ENCODE data around the gene PA2G4.
"Not testable (repeated sequence)": the region's sequence is repeated elsewhere in the genome, so short reads cannot be mapped to it uniquely, and the experiment has no call there.

Gene PA2G4

GRCh38 chr12:56116267-56117081, 12.1 kb downstream of the PA2G4 start, which contains the start of gene RPL41:
Gene RPL41, plus strand, starts transcription at chr12:56116633.
- H2AFZ ChIP-seq (ENCODE audit: low read depth, low read length), result peak within 1 kb of the TSS; percentile 93
- H3K9ac ChIP-seq (ENCODE audit: low read length), result peak within 1 kb of the TSS; percentile 96
- peaks cover 18% of the 10 kb centered on the region for H3K4me1 ChIP-seq (ENCODE audit: low read length)
- no peaks in the 10 kb centered on the region for H3K27me3 ChIP-seq (ENCODE audit: low read depth, low read length)
- H3K4me3 ChIP-seq (ENCODE audit: low read length), result peak within 1 kb of the TSS; percentile 89
- peak within 1 kb of the TSS; percentile 87 for H3K27ac ChIP-seq (ENCODE audit: low read length)
- no peaks in the 10 kb centered on the region for H3K9me3 ChIP-seq (ENCODE audit: insufficient read depth, low read length)
- H4K20me1 ChIP-seq (ENCODE audit: insufficient read depth, low read length), result no peaks in the 10 kb centered on the region
- peaks cover 30% of the 10 kb centered on the region for H3K36me3 ChIP-seq (replicated peaks; ENCODE audit: low read depth, low read length)
- TF ChIP-seq EZH2phosphoT487 (IDR thresholded peaks at IDR 0.05; ENCODE audit: low read depth) (no peak), CTCF (IDR thresholded peaks at IDR 0.05; ENCODE audit: low read depth, low read length) (no peak)
- peaks cover 21% of the 10 kb centered on the region for H3K79me2 ChIP-seq (ENCODE audit: low read length)
- peak within 1 kb of the TSS; percentile 77 for H3K4me2 ChIP-seq (ENCODE audit: low read length)

GRCh38 chr12:56117082-56117706, 12.8 kb downstream of the PA2G4 start:
- H2AFZ ChIP-seq (ENCODE audit: low read depth, low read length); H3K27me3 ChIP-seq (ENCODE audit: low read depth, low read length): not testable (repeated sequence)

GRCh38 chr12:56117778-56118687, 13.7 kb downstream of the PA2G4 start, which contains the start of gene ZC3H10:
Gene ZC3H10, plus strand, starts transcription at chr12:56118266. Its CDS starts 2,297 bp downstream, at chr12:56120563.
- peaks cover 21% of the 10 kb centered on the region for H3K79me2 ChIP-seq (ENCODE audit: low read length)
- peak within 1 kb of the TSS; percentile 96 for H3K9ac ChIP-seq (ENCODE audit: low read length)
- H3K27me3 ChIP-seq (ENCODE audit: low read depth, low read length), result no peaks in the 10 kb centered on the region
- no peaks in the 10 kb centered on the region for H3K9me3 ChIP-seq (ENCODE audit: insufficient read depth, low read length)
- H2AFZ ChIP-seq (ENCODE audit: low read depth, low read length), result no peak within 1 kb of the TSS
- peak within 1 kb of the TSS; percentile 89 for H3K4me3 ChIP-seq (ENCODE audit: low read length)
- no peaks in the 10 kb centered on the region for H4K20me1 ChIP-seq (ENCODE audit: insufficient read depth, low read length)
- TF ChIP-seq CTCF (IDR thresholded peaks at IDR 0.05; ENCODE audit: low read depth, low read length) (peak; percentile 39), EZH2phosphoT487 (IDR thresholded peaks at IDR 0.05; ENCODE audit: low read depth) (no peak)
- H3K27ac ChIP-seq (ENCODE audit: low read length), result peak within 1 kb of the TSS; percentile 87
- peaks cover 21% of the 10 kb centered on the region for H3K36me3 ChIP-seq (replicated peaks; ENCODE audit: low read depth, low read length)
- H3K4me1 ChIP-seq (ENCODE audit: low read length), result peaks cover 18% of the 10 kb centered on the region
- H3K4me2 ChIP-seq (ENCODE audit: low read length), result peak within 1 kb of the TSS; percentile 77

More at GRCh38 chr12:56117082-56117706, 12.8 kb downstream of the PA2G4 start:
- H3K9me3 ChIP-seq (ENCODE audit: insufficient read depth, low read length); H4K20me1 ChIP-seq (ENCODE audit: insufficient read depth, low read length): not testable (repeated sequence)
- peak overlapping the region; percentile 89 for H3K4me3 ChIP-seq (ENCODE audit: low read length)
- H3K9ac ChIP-seq (ENCODE audit: low read length), result peak overlapping the region; percentile 96
- peak overlapping the region; percentile 87 for H3K27ac ChIP-seq (ENCODE audit: low read length)
- peaks cover 21% of the 10 kb centered on the region for H3K79me2 ChIP-seq (ENCODE audit: low read length)
- H3K4me2 ChIP-seq (ENCODE audit: low read length), result peak overlapping the region; percentile 77
- peaks cover 26% of the 10 kb centered on the region for H3K36me3 ChIP-seq (replicated peaks; ENCODE audit: low read depth, low read length)
- H3K4me1 ChIP-seq (ENCODE audit: low read length), result peaks cover 18% of the 10 kb centered on the region

GRCh38 chr12:56118688-56119357, 14.5 kb downstream of the PA2G4 start:
- H3K79me2 ChIP-seq (ENCODE audit: low read length), result peaks cover 21% of the 10 kb centered on the region
- no peaks in the 10 kb centered on the region for H3K9me3 ChIP-seq (ENCODE audit: insufficient read depth, low read length)
- H3K4me2 ChIP-seq (ENCODE audit: low read length), result peak overlapping the region; percentile 72
- TF ChIP-seq EZH2phosphoT487 (IDR thresholded peaks at IDR 0.05; ENCODE audit: low read depth), result no peak
- no peak for TF ChIP-seq CTCF (IDR thresholded peaks at IDR 0.05; ENCODE audit: low read depth, low read length)
- no peak overlapping the region for H2AFZ ChIP-seq (ENCODE audit: low read depth, low read length)
- no peaks in the 10 kb centered on the region for H3K27me3 ChIP-seq (ENCODE audit: low read depth, low read length)
- H4K20me1 ChIP-seq (ENCODE audit: insufficient read depth, low read length), result no peaks in the 10 kb centered on the region
- peak overlapping the region; percentile 76 for H3K9ac ChIP-seq (ENCODE audit: low read length)
- H3K27ac ChIP-seq (ENCODE audit: low read length), result peak overlapping the region; percentile 69
- peaks cover 17% of the 10 kb centered on the region for H3K36me3 ChIP-seq (replicated peaks; ENCODE audit: low read depth, low read length)
- H3K4me1 ChIP-seq (ENCODE audit: low read length), result peaks cover 18% of the 10 kb centered on the region
- peak overlapping the region; percentile 89 for H3K4me3 ChIP-seq (ENCODE audit: low read length)

Data from OCI-LY3 (cell line).